Activated B cell treated with CpG ODN at 0.5 μM for 24 hours (primary cell): ENCODE measurements around the gene GAPVD1. TPM values are rescaled to one million over a fixed set of nuclear protein-coding genes. Genes with fewer than 3 reads are reported as not detected.

Source experiments
- ATAC-seq: fragments of 200-7000 bp; cut with Tn5 transposase; one replicate; pipeline ENCODE4 v1.10.0; 2021; ENCODE audit warnings: low read depth, mild to moderate bottlenecking, moderate library complexity
- CTCF ChIA-PET: fragments of 350-600 bp; sonication (Branson Sonifier 250); formaldehyde crosslinking; loops from one replicate; lab custom pipeline; 2021; ENCODE audit warnings: antibody characterized with exemption; lab: Charles Lee
- POLR2A ChIA-PET: fragments of 350-600 bp; sonication (Branson Sonifier 250); formaldehyde crosslinking; loops from one replicate; lab custom pipeline; 2021; ENCODE audit warnings: antibody characterized with exemption; lab: Charles Lee
- DNase-seq: peaks from one replicate; pipeline ENCODE4 v3.0.0; 2022
- H3K27ac Mint-ChIP-seq: one replicate; pipeline ENCODE4 v1.8.0; 2020; ENCODE audit warnings: mixed read lengths
- H3K27me3 Mint-ChIP-seq: one replicate; pipeline ENCODE4 v1.8.0; 2021; ENCODE audit warnings: mixed read lengths
- H3K36me3 Mint-ChIP-seq: one replicate; pipeline ENCODE4 v1.8.0; 2021; ENCODE audit warnings: low read depth, mixed read lengths
- H3K4me1 Mint-ChIP-seq: one replicate; pipeline ENCODE4 v1.8.0; 2021; ENCODE audit warnings: mixed read lengths
- H3K4me3 Mint-ChIP-seq: one replicate; pipeline ENCODE4 v1.8.0; 2020; ENCODE audit warnings: mild to moderate bottlenecking, mixed read lengths
- H3K9me3 Mint-ChIP-seq: one replicate; pipeline ENCODE4 v1.8.0; 2020; ENCODE audit warnings: mixed read lengths
- CTCF ChIP-seq: fragments of 200-600 bp; IDR thresholded peaks from one replicate; pipeline ENCODE4 v1.8.0; 2022; ENCODE audit warnings: antibody characterized with exemption, mild to moderate bottlenecking
- intact Hi-C: fragments of 100-400 bp; cut with micrococcal nuclease; formaldehyde crosslinking; loops from one replicate; pipeline ENCODE4 v1.15.1; 2024
- total RNA-seq: library from RNA; stranded (reverse); gene quantifications from 2 replicates; pipeline ENCODE4 v1.2.3, GENCODE V29; 2022

GAPVD1 gene
- total RNA-seq, 1 donor from 2014 or later, result 53.9 TPM

DNA sequence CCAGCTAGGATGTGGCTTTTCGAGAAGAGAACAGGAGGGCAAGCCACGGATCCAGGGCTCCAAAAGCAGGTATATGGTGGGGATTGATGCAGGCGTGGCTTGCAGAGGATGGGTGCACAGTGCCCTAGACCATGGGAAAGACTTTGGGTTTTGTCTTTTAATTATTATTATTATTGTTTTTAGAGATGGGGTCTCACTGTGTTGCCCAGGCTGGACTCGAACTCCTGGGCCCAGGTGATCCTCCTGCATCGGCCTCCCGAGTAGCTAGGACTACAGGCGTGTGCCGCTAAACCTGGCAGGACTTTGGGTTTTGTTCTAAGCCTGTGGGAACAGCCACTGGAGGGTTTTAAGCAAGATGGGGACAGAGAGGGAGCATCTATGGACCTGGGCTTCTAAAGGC is 152.0 kb downstream of the GAPVD1 start:
- Mint-ChIP-seq H3K4me1 (peaks cover 8% of the 10 kb centered on the region), H3K27me3 (peaks cover 11% of the 10 kb centered on the region), H3K36me3 (no peaks in the 10 kb centered on the region), H3K27ac (no peak overlapping the region), H3K9me3 (no peaks in the 10 kb centered on the region), H3K4me3 (no peak overlapping the region)
- ATAC-seq (no peak), DNase-seq (no peak)
- intact Hi-C loops, result no loop called here
- no peak for TF ChIP-seq CTCF
- ChIA-PET CTCF (no interaction called here), POLR2A (interaction anchor here (0.6 kb wide), 1 partner anchor 1007 kb away, joined by 10 read pairs; no protein-coding TSS in a partner anchor)

DNA sequence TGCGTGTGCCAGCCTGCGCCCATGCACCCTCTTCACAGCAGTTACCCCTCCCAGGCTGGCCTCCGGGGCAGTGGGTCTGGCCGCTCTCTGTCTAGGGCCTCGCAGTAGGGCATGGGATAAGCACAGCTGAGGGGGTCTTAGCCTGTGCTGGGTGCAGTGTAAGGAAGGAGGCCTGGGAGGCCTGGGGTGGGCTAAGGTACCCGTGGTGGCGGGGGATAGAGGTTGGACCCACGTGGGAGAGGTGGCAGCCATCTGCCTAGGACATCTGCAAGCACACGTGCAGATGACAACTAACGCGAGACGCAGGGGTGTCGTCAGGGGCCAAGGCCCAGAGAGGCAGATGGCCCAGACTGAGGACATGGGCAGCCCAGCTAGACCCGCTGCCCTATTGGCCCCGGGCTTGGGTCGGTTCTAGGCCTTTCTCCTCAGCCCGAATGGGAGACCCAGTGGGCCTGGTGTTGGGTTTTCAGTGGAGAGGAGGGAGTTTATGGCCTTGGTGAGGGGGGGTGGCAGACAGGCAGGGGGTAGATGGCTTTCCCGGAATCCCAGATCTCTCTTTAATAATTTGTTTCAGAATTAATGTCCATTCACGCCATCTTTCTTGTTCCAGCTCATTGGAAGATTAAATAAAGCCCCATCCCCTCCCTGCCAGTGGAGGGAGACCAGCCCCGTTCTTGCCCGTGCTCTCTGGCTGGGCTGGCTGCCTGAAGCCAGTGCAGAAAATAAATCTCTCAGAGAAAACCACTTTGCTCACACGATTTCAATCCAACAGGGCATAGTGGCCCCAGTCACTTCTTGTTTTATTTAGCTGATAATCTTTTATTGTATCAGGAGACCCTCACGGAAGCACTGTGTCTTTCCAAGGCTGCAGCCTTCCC is 154.2 kb downstream of the GAPVD1 start:
- H3K4me1 Mint-ChIP-seq, result no peaks in the 10 kb centered on the region
- H3K27ac Mint-ChIP-seq, result no peak overlapping the region
- intact Hi-C loops, result no loop called here
- no peak for TF ChIP-seq CTCF
- no peaks in the 10 kb centered on the region for H3K9me3 Mint-ChIP-seq
- CTCF ChIA-PET, result interaction anchor here (1.3 kb wide), 1 partner anchor 8 kb away, joined by 3 read pairs; no protein-coding TSS in a partner anchor
- POLR2A ChIA-PET, result no interaction called here
- no peaks in the 10 kb centered on the region for H3K36me3 Mint-ChIP-seq
- no peaks in the 10 kb centered on the region for H3K27me3 Mint-ChIP-seq
- DNase-seq (no peak), ATAC-seq (no peak)
- H3K4me3 Mint-ChIP-seq, result no peak overlapping the region

GRCh38 chr9:125416517-125416916 is 154.9 kb downstream of the GAPVD1 start:
- no peak for TF ChIP-seq CTCF
- intact Hi-C loops, result no loop called here
- H3K4me1 Mint-ChIP-seq, result no peaks in the 10 kb centered on the region
- DNase-seq, result no peak
- no peaks in the 10 kb centered on the region for H3K9me3 Mint-ChIP-seq
- H3K27me3 Mint-ChIP-seq, result no peaks in the 10 kb centered on the region
- CTCF ChIA-PET, result interaction anchor here (1.3 kb wide), 1 partner anchor 9 kb away, joined by 3 read pairs; no protein-coding TSS in a partner anchor
- H3K36me3 Mint-ChIP-seq, result no peaks in the 10 kb centered on the region
- no peak overlapping the region for H3K27ac Mint-ChIP-seq
- ATAC-seq, result no peak
- POLR2A ChIA-PET, result no interaction called here
- H3K4me3 Mint-ChIP-seq, result no peak overlapping the region

Other genes starting within 250 kb of the GAPVD1 start
- 10.7 and 11.7 TPM in 2 replicates for gene SCAI, start 118.3 kb upstream of the GAPVD1 start, total RNA-seq
- gene PPP6C, start 72.0 kb upstream of the GAPVD1 start, total RNA-seq, result 41.2 and 47.0 TPM in 2 replicates
- 19.1 and 19.4 TPM in 2 replicates for gene RABEPK, start 61.3 kb upstream of the GAPVD1 start, total RNA-seq
- gene HSPA5, start 20.5 kb upstream of the GAPVD1 start, total RNA-seq, result 118 and 119 TPM in 2 replicates